22Rv1 (cell line): ENCODE data around the gene GLIS1.

Experiments used
- ZFX ChIP-seq: fragments of 450-650 bp; IDR thresholded peaks from 2 replicates; pipeline ENCODE4 v1.6.1; 2017; ENCODE audit warnings: antibody characterized with exemption, borderline replicate concordance
- TF ChIP-seq, protein P1 (sequence below): fragments of 450-650 bp; IDR thresholded peaks from 2 replicates; pipeline ENCODE4 v1.5.1; 2017; ENCODE audit warnings: mild to moderate bottlenecking

DNA sequence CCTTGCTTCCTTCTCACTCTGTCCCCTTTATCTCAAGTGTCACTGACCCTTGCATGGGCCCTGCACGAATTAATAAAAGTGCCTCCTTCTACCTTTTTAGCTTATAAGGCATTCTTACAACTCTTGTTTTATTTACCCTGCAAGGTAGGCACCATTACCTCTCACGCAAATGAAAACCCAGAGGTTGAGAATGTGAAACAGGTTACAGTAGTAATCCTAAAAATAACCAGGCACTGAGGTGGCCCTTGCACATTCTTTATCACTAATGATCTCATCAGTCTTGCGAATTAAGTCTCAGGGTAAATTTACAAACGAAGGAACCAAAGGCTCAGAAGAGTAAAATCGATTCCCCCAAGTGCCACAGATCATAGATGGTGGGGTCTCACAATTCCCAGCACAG, 3.7 kb downstream of the GLIS1 start:
- no peak for TF ChIP-seq ZFX
- TF ChIP-seq, protein P1, sequence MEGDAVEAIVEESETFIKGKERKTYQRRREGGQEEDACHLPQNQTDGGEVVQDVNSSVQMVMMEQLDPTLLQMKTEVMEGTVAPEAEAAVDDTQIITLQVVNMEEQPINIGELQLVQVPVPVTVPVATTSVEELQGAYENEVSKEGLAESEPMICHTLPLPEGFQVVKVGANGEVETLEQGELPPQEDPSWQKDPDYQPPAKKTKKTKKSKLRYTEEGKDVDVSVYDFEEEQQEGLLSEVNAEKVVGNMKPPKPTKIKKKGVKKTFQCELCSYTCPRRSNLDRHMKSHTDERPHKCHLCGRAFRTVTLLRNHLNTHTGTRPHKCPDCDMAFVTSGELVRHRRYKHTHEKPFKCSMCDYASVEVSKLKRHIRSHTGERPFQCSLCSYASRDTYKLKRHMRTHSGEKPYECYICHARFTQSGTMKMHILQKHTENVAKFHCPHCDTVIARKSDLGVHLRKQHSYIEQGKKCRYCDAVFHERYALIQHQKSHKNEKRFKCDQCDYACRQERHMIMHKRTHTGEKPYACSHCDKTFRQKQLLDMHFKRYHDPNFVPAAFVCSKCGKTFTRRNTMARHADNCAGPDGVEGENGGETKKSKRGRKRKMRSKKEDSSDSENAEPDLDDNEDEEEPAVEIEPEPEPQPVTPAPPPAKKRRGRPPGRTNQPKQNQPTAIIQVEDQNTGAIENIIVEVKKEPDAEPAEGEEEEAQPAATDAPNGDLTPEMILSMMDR, result no peak
